Kidney epithelial cell (primary cell): Measurements from ENCODE around the gene TEKT5. TPM values are rescaled to one million over a fixed set of nuclear protein-coding genes. Genes with fewer than 3 reads are reported as not detected.

Source experiments
- DNase-seq: peaks from one replicate; pipeline ENCODE4 v3.0.0-alpha.2; 2010; ENCODE audit warnings: low read depth
- H3K27me3 ChIP-seq: 2 replicates; pipeline ENCODE4 v1.6.0; 2011; ENCODE audit warnings: low read length; ENCODE audit not compliant: control insufficient read depth, insufficient read depth
- H3K36me3 ChIP-seq: 2 replicates; pipeline ENCODE4 v1.5.1; 2011; ENCODE audit warnings: low read length; ENCODE audit not compliant: control insufficient read depth, insufficient read depth
- H3K4me3 ChIP-seq: 2 replicates; pipeline ENCODE4 v1.5.1; 2011; ENCODE audit warnings: low read depth, mild to moderate bottlenecking, control low read depth, low read length
- total RNA-seq: library from RNA; depleted of rRNA; stranded (reverse); fragments of >200 nt; gene quantifications from 2 replicates; pipeline ENCODE4 v1.2.3, GENCODE V29; 2015
- TF ChIP-seq, protein P1 (sequence below): IDR thresholded peaks from 2 replicates; pipeline ENCODE4 v1.5.1; 2011; ENCODE audit warnings: mild to moderate bottlenecking, moderate library complexity, low read length, control low read depth, inconsistent platforms; ENCODE audit not compliant: insufficient read depth, poor library complexity, severe bottlenecking

Gene TEKT5
- total RNA-seq, 1 donor from 2014 or later, result 0.04 TPM

DNA sequence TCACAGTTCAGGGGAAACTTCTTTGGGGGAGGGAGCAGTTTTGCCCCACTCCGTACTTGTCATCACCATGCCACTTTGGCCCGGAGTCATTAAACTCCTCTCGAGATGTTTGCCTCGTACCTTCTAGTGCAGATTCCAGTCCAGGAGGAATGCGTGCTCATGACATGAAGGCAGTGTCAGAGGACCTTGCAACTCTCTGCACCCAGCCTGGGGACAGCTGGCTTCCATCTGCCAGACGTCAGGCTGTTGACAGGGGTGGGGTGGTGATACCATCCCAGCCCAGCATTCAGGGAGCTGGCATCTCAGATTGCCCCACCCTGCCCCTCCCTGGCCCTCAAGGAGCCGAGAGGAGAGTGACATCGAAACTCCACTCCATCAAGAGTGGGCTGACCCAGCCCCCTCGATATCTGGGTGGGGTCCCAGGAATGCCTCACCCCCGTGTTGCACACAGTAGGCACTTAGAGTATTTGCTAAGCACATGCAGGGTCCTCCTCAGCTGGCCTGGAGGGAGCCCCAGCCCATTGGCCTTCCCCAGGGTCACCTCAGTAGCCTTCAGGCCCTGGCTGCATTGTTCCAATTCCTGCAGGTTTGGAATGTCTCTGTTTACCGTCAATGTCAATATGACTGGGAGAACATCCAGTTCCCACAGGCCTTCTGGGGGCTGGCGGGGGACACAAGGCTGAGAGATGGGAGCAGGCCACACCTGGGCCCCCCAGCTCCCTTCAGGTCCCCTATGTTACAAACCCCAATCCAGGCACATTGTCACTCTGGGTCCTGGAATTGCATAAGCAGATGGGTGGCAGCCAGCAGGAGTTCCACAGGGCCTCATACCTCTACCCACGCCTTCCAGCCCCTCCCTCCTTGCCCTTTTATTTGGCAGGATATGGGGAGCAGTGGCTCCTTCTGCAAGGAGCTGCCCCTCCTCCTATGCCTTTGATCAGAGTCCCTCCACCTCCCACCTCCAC is 93.0 kb downstream of the TEKT5 start:
- H3K36me3 ChIP-seq, result no peaks in the 10 kb centered on the region
- H3K27me3 ChIP-seq, result no peaks in the 10 kb centered on the region

DNA sequence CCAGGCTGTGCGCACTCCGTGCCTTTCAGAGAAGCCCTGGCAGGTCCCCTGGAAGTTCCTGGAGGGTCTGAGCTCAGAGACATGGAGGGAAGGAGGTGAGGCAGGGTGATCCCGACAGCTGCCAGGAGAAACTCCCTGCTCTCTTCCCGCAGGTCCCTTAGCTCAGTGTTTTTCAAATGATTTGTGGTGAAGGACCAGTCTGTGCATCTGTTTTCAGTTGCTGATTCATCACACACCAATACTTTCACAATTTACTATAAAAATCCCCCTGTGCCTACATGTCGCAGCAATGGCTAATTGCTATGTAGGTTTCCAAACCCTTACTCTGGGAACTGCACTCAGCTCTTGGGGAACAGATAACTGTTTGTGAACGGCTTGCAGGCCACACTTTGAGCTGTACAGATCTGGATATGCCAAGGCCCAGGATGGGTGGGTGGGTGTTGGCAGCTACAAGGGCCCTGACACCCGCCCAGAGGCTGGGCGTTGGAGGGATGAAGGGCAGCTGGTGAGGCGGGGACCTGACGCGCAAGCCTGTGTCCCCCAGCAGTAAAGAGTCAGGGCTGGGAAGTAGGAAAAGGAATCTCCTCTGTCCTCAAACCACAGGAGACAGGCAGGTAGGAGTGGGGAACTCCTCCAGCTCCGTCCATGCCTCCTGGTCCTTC is 93.8 kb downstream of the TEKT5 start:
- Histone ChIP-seq H3K36me3 (no peaks in the 10 kb centered on the region), H3K27me3 (no peaks in the 10 kb centered on the region), H3K4me3 (no peak overlapping the region)
- TF ChIP-seq, protein P1, sequence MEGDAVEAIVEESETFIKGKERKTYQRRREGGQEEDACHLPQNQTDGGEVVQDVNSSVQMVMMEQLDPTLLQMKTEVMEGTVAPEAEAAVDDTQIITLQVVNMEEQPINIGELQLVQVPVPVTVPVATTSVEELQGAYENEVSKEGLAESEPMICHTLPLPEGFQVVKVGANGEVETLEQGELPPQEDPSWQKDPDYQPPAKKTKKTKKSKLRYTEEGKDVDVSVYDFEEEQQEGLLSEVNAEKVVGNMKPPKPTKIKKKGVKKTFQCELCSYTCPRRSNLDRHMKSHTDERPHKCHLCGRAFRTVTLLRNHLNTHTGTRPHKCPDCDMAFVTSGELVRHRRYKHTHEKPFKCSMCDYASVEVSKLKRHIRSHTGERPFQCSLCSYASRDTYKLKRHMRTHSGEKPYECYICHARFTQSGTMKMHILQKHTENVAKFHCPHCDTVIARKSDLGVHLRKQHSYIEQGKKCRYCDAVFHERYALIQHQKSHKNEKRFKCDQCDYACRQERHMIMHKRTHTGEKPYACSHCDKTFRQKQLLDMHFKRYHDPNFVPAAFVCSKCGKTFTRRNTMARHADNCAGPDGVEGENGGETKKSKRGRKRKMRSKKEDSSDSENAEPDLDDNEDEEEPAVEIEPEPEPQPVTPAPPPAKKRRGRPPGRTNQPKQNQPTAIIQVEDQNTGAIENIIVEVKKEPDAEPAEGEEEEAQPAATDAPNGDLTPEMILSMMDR, result no peak
- no peak for DNase-seq

More for the DNA sequence above, 93.0 kb downstream of the TEKT5 start:
- TF ChIP-seq, protein P1, result no peak
- H3K4me3 ChIP-seq, result no peak overlapping the region
- no peak for DNase-seq

DNA sequence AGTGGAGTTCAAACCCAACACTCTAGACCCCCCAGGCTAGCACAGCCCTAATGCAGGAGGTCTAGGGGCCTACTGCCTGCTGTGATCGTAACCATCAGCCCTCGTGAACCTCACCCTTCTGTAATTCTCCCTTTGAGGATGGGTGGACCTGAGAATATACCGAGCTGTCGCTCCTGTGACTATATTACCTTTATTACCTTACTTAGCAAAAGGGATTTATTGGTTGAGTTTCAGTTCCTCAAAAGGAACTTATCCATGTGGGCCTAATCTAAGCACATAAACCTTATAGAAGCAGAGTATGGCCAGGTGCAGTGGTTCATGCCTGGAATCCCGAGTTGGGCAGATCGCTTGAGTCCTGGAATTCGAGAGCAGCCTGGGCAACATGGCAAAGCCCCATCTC is 95.1 kb downstream of the TEKT5 start:
- TF ChIP-seq, protein P1, result no peak
- H3K36me3 ChIP-seq, result no peaks in the 10 kb centered on the region
- DNase-seq, result no peak
- H3K4me3 ChIP-seq, result no peak overlapping the region
- H3K27me3 ChIP-seq, result no peaks in the 10 kb centered on the region

DNA sequence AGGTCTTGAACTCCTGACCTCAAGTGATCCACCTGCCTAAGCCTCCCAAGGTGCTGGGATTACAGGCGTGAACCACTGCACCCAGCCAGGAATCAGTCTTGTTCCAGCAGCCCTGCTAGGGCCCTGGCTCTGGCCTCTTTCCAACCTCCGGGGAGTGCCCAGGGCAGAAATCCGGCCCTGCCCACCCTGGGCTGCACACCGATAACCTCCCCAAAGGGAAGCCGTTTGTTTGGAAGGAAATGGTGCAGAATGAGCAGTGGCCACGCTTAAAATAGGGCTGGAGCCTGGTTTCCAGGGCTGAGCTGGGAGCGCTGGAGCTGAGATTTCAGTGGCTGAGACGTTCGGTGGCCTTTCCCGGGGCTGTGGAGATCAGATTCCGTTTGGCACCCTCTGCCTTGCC is 96.6 kb downstream of the TEKT5 start:
- no peak overlapping the region for H3K4me3 ChIP-seq
- TF ChIP-seq, protein P1, result no peak

DNA sequence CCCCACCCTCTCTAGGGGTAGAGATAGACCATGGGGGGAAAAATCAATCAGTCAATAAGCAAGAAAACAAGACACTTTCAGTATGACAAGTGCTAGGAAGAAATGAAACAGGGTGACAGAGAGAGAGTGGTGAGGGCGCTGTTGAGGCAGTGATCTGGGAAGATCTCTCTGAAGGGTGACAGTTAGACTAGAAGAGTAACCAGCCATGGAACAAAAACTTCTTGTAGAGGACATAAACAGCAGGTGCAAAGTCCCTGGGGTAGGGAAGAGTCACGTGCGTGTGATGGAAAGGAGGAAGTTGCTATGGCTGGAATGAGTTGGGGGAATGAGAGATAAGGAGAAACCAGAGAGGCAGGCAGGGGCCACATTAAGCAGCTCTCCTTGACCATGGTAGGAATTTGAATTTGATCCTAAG is 97.5 kb downstream of the TEKT5 start:
- Histone ChIP-seq H3K4me3 (no peak overlapping the region), H3K36me3 (no peaks in the 10 kb centered on the region), H3K27me3 (no peaks in the 10 kb centered on the region)
- TF ChIP-seq, protein P1, result no peak
- no peak for DNase-seq

More for the DNA sequence above, 96.6 kb downstream of the TEKT5 start:
- H3K36me3 ChIP-seq, result no peaks in the 10 kb centered on the region
- no peaks in the 10 kb centered on the region for H3K27me3 ChIP-seq
- no peak for DNase-seq
